ENCODE measurements around the gene HMGCL. TPM values are rescaled to one million over a fixed set of nuclear protein-coding genes. Genes with fewer than 3 reads are reported as not detected.

Gene HMGCL
- total and polyA plus RNA-seq, 9 donors, result 14.3 to 41.4 (median 25.9) TPM

DNA sequence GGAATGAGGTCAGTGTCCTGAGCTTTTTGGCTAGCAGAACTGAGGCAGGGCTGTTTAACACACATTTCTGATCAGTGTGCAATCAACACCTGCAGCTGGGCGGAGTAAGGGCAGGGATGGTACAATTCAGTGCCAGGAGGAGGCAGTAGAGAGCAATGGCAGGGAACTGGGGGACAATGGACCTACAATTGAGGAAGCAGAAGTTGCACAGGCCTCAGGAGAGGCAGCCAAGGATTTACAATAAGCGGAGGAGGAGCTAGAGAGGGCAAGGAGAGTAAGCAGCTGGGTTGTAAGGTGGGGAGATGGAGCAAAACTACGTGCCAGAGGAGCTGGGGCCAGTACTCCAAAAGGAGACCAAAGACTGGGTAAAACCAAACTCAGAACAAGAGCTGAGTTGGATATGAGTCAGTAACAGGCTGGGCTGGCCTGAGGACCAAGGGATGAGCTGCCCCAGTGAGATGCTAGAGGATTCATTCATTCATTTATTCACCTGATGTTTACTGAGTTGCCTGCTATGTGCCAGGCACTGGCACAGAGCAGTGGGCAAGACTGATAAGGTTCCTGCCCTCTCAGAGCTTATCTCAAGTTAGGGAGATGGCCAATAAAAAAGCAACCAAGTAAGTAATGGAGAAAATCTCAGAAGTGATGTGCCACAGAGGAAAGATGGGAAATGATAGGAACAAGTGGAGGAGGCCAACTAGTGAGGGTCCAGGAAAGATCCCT, 14.2 kb downstream of the HMGCL start:
- 80 to 86% (median 82%) methylated on average over 3 of the region's 3 CpGs for WGBS, 3 donors
- intact Hi-C loops (cut with DNase I), result no loop called here
- Histone ChIP-seq H3K9me3 (no peaks in the 10 kb centered on the region), H3K27ac (no peak overlapping the region), H3K36me3 (no peaks in the 10 kb centered on the region), H3K27me3 (no peaks in the 10 kb centered on the region), H3K4me1 (ENCODE audit: insufficient read depth) (no peaks in the 10 kb centered on the region), H3K4me3 (no peak overlapping the region)
- TF ChIP-seq EP300 (IDR thresholded peaks at IDR 0.05) (no peak), POLR2A (IDR thresholded peaks at IDR 0.05) (no peak)
- TF ChIP-seq, protein P1, sequence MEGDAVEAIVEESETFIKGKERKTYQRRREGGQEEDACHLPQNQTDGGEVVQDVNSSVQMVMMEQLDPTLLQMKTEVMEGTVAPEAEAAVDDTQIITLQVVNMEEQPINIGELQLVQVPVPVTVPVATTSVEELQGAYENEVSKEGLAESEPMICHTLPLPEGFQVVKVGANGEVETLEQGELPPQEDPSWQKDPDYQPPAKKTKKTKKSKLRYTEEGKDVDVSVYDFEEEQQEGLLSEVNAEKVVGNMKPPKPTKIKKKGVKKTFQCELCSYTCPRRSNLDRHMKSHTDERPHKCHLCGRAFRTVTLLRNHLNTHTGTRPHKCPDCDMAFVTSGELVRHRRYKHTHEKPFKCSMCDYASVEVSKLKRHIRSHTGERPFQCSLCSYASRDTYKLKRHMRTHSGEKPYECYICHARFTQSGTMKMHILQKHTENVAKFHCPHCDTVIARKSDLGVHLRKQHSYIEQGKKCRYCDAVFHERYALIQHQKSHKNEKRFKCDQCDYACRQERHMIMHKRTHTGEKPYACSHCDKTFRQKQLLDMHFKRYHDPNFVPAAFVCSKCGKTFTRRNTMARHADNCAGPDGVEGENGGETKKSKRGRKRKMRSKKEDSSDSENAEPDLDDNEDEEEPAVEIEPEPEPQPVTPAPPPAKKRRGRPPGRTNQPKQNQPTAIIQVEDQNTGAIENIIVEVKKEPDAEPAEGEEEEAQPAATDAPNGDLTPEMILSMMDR (IDR thresholded peaks at IDR 0.05), result no peak
- DNase-seq, result no peak

DNA sequence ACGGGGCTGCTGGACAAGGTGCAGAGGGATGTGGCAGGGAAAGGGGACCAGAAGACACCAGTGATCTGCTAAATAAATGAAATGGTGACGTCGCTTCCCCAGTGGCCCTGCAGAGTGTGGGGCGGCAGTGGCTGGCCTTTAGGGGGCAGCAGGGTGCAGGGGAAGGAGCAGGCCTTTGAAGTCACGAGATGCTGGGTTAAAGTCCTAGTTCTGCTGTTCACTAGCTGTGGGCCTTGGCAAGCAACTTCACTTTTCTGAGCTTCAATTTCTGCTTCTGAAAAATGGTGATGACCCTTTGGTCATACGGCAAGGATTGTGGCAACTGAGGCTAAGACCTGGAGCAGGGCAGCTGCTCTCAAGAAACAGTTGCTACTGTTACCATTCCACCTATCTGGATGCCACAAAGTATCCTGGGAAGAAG, 15.5 kb downstream of the HMGCL start:
- no peaks in the 10 kb centered on the region for H3K27me3 ChIP-seq
- no peak for DNase-seq
- no peak overlapping the region for H3K27ac ChIP-seq
- WGBS, 3 donors, result 45 to 56% (median 51%) methylated on average over 6 of the region's 6 CpGs
- H3K4me3 ChIP-seq, result no peak overlapping the region
- H3K9me3 ChIP-seq, result no peaks in the 10 kb centered on the region
- no peaks in the 10 kb centered on the region for H3K4me1 ChIP-seq (ENCODE audit: insufficient read depth)
- TF ChIP-seq, protein P1 (IDR thresholded peaks at IDR 0.05), result no peak
- TF ChIP-seq POLR2A (IDR thresholded peaks at IDR 0.05), result no peak
- TF ChIP-seq EP300 (IDR thresholded peaks at IDR 0.05), result no peak
- no peaks in the 10 kb centered on the region for H3K36me3 ChIP-seq
- intact Hi-C loops (cut with DNase I), result no loop called here

DNA sequence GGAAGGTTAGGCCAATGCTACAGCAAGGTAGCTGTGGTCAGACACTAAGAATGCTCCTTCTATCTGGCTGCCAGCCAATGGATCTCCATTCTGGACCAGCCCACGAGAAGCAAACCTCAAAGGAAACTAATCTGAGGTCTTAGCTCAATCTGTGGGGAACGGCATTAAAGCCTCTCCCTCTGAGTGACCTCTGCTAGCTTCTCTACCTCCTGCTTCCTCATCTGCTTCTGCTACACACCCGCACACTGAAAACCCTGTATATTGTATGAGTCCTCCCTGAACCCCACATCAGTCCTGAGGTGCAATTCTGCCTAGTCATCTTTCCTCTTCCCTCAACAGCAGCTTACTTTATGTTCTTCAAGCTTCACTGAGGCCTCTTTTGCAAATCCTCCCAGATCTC, 17.8 kb downstream of the HMGCL start:
- Histone ChIP-seq H3K4me3 (no peak overlapping the region), H3K9me3 (no peaks in the 10 kb centered on the region), H3K27me3 (no peaks in the 10 kb centered on the region), H3K4me1 (ENCODE audit: insufficient read depth) (no peaks in the 10 kb centered on the region), H3K36me3 (no peaks in the 10 kb centered on the region), H3K27ac (no peak overlapping the region)
- intact Hi-C loops (cut with DNase I), result no loop called here
- WGBS, 3 donors, result 54 to 60% (median 57%) methylated on average over 3 of the region's 3 CpGs
- no peak for DNase-seq
- TF ChIP-seq POLR2A (IDR thresholded peaks at IDR 0.05), result no peak
- TF ChIP-seq, protein P1 (IDR thresholded peaks at IDR 0.05), result no peak
- no peak for TF ChIP-seq EP300 (IDR thresholded peaks at IDR 0.05)

DNA sequence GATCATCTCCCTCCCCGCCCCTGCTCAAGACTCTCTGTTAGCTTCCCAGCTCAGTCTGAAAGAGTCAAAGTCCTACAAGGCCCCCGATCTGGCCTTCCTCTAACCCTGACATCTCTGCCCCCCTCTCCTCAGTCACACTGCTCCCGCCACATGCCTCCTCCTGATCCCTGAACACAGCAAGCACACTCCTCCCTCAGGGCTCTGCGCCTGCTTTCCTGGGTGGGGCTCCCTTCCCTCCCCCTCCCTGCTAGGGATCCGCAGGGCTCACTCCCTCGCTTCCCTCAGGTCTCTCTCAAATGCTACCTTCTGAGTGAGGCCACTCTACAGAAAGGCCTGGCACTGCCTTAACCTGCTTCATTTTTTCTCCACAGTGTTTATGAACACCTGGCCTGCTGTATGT, 18.9 kb downstream of the HMGCL start:
- DNase-seq, result no peak
- no peaks in the 10 kb centered on the region for H3K27me3 ChIP-seq
- no peaks in the 10 kb centered on the region for H3K36me3 ChIP-seq
- H3K4me3 ChIP-seq, result no peak overlapping the region
- intact Hi-C loops (cut with DNase I), result no loop called here
- TF ChIP-seq POLR2A (IDR thresholded peaks at IDR 0.05) (no peak), EP300 (IDR thresholded peaks at IDR 0.05) (no peak)
- TF ChIP-seq, protein P1 (IDR thresholded peaks at IDR 0.05), result no peak
- 73 to 79% (median 77%) methylated on average over 6 of the region's 6 CpGs for WGBS, 3 donors
- no peaks in the 10 kb centered on the region for H3K9me3 ChIP-seq
- no peaks in the 10 kb centered on the region for H3K4me1 ChIP-seq (ENCODE audit: insufficient read depth)
- H3K27ac ChIP-seq, result no peak overlapping the region
